ENCODE measurements around the gene FARS2.

DNA sequence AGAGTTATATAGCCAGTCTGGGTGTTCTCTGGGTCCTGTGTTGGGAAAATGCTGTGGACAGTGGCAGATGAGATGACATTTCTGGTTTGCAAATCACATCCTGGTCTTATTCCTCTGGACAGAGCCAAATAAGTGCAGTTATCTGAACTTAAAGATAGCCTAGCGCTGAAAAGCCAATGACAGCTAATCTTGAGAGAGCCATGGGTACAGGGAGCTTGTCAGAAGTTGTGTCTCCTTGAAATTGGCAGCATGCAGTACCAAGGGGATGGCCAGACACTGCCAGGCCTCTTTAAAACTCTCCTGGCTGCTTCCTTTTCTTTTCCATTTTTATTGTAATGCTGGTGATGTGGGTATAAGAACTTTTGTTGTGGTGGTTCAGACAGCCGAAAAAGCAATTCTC lies 362.5 kb downstream of the FARS2 start:
- TF ChIP-seq, protein P1, sequence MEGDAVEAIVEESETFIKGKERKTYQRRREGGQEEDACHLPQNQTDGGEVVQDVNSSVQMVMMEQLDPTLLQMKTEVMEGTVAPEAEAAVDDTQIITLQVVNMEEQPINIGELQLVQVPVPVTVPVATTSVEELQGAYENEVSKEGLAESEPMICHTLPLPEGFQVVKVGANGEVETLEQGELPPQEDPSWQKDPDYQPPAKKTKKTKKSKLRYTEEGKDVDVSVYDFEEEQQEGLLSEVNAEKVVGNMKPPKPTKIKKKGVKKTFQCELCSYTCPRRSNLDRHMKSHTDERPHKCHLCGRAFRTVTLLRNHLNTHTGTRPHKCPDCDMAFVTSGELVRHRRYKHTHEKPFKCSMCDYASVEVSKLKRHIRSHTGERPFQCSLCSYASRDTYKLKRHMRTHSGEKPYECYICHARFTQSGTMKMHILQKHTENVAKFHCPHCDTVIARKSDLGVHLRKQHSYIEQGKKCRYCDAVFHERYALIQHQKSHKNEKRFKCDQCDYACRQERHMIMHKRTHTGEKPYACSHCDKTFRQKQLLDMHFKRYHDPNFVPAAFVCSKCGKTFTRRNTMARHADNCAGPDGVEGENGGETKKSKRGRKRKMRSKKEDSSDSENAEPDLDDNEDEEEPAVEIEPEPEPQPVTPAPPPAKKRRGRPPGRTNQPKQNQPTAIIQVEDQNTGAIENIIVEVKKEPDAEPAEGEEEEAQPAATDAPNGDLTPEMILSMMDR (IDR thresholded peaks at IDR 0.05), result no peak
- no peak for TF ChIP-seq POLR2A (IDR thresholded peaks at IDR 0.05)
